Lung (tissue), 12 donors: ENCODE measurements around the gene CHST11. TPM values are rescaled to one million over a fixed set of nuclear protein-coding genes. Genes with fewer than 3 reads are reported as not detected.

ENCODE experiments used
- ATAC-seq: fragments of 200-7000 bp; cut with Tn5 transposase; one replicate; pipeline ENCODE4 v1.9.1; 2020; ENCODE audit warnings: moderate number of reproducible peaks; ENCODE audit not compliant: insufficient read depth, low FRiP score
- DNase-seq, 3 donors: peaks; one replicate each; pipeline ENCODE4 v3.0.0-alpha.2; 2013 to 2017
- H3K27ac ChIP-seq, 2 donors: one replicate each; pipeline ENCODE4 v1.5.1; 2013; ENCODE audit warnings: mild to moderate bottlenecking in 2 of 2, moderate library complexity in 2 of 2, control low read depth in 1 of 2, inconsistent platforms in 1 of 2, low read depth in 1 of 2, low read length in 1 of 2
- H3K27me3 ChIP-seq, 3 donors: one replicate each; pipeline ENCODE4 v1.5.1; 2013; ENCODE audit warnings: low read length in 2 of 3; ENCODE audit not compliant: control insufficient read depth in 3 of 3, insufficient read depth in 3 of 3
- H3K36me3 ChIP-seq, 4 donors: one replicate each; pipeline ENCODE4 v1.5.1; 2013; ENCODE audit warnings: low read length in 4 of 4, mild to moderate bottlenecking in 1 of 4, moderate library complexity in 1 of 4; ENCODE audit not compliant: control insufficient read depth in 4 of 4, insufficient read depth in 4 of 4
- H3K4me1 ChIP-seq, 5 donors: one replicate each; pipeline ENCODE4 v1.5.1; 2013; ENCODE audit warnings: low read length in 5 of 5, mild to moderate bottlenecking in 2 of 5, moderate library complexity in 1 of 5; ENCODE audit not compliant: control insufficient read depth in 5 of 5, insufficient read depth in 5 of 5
- H3K4me3 ChIP-seq: one replicate; pipeline ENCODE4 v1.5.1; 2013; ENCODE audit warnings: mild to moderate bottlenecking, control low read depth, moderate library complexity
- H3K9ac ChIP-seq, 2 donors: one replicate each; pipeline ENCODE4 v1.5.1; 2013; ENCODE audit warnings: low read length in 2 of 2, control low read depth in 1 of 2; ENCODE audit not compliant: insufficient read depth in 1 of 2
- H3K9me3 ChIP-seq, 4 donors: one replicate each; pipeline ENCODE4 v1.5.1; 2013; ENCODE audit warnings: low read length in 3 of 4, mild to moderate bottlenecking in 1 of 4, moderate library complexity in 1 of 4; ENCODE audit not compliant: control insufficient read depth in 4 of 4, insufficient read depth in 3 of 4
- WGBS, 2 donors: extraction: QIAGEN DNeasy Blood & Tissue Kit; methylation state at CpG; one replicate each; pipeline ENCODE4 v1.1.7; 2013; 5-methylcytosine and 5-hydroxymethylcytosine counted together
- polyA plus RNA-seq, 2 donors: library from polyadenylated mRNA; stranded (reverse); fragments of 200-250 nt; gene quantifications; one replicate each; pipeline ENCODE4 v1.2.1, GENCODE V29; 2013
- total RNA-seq, 2 donors: library from RNA; depleted of rRNA in 1 of 2; stranded (reverse); fragments of >200 nt in 1 of 2; gene quantifications; one replicate each; pipeline ENCODE4 v1.2.1, GENCODE V29; 2014 to 2021
- TF ChIP-seq, protein P1 (sequence below): IDR thresholded peaks from 2 replicates; pipeline ENCODE4 v1.5.1; 2012; ENCODE audit warnings: mild to moderate bottlenecking; ENCODE audit errors: control extremely low read depth, extremely low read depth
- donor health status: control.
- donor health status: control.
- donor health status: Bipolar disorder and iron deficiency.
- donor health status: healthy.
- donor health status: DM: yes; HTN: yes; CAD: no.

Gene CHST11
- total and polyA plus RNA-seq, 4 donors, result 9.0 to 63.2 (median 27.7) TPM

DNA sequence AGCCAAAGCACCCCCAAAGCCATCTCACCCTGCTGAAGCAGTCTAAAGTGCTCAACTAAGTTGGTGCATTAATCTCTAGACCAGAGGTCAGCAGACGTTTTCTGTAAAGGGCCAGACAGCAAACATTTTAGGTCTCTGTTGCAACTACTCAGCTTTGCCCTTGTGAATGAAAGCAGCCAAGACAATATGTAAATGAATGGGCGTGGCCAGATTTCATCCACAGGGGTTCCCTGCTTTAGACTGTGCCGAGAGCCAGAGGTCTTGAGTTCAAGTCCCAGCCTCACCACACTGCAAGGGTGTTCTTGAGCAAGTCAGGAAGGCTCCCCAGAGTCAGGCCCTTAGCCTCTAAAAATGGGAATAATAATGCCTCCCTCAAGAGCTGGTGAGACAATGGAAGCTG, 166.2 kb downstream of the CHST11 start:
- no peak for ATAC-seq
- H3K9me3 ChIP-seq, result no peaks in the 10 kb centered on the region
- H3K4me1 ChIP-seq, result peaks cover 0 to 6% (median 5%) of the 10 kb centered on the region in 5 donors
- no peak overlapping the region for H3K4me3 ChIP-seq
- H3K9ac ChIP-seq, result no peak overlapping the region
- TF ChIP-seq, protein P1, sequence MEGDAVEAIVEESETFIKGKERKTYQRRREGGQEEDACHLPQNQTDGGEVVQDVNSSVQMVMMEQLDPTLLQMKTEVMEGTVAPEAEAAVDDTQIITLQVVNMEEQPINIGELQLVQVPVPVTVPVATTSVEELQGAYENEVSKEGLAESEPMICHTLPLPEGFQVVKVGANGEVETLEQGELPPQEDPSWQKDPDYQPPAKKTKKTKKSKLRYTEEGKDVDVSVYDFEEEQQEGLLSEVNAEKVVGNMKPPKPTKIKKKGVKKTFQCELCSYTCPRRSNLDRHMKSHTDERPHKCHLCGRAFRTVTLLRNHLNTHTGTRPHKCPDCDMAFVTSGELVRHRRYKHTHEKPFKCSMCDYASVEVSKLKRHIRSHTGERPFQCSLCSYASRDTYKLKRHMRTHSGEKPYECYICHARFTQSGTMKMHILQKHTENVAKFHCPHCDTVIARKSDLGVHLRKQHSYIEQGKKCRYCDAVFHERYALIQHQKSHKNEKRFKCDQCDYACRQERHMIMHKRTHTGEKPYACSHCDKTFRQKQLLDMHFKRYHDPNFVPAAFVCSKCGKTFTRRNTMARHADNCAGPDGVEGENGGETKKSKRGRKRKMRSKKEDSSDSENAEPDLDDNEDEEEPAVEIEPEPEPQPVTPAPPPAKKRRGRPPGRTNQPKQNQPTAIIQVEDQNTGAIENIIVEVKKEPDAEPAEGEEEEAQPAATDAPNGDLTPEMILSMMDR, result no peak
- 44 to 51% methylated on average over 3 of the region's 3 CpGs for WGBS, 2 donors
- H3K36me3 ChIP-seq, result peaks cover 0 to 3% (median 0%) of the 10 kb centered on the region in 4 donors
- no peaks in the 10 kb centered on the region for H3K27me3 ChIP-seq
- no peak for DNase-seq
- H3K27ac ChIP-seq, result no peak overlapping the region

DNA sequence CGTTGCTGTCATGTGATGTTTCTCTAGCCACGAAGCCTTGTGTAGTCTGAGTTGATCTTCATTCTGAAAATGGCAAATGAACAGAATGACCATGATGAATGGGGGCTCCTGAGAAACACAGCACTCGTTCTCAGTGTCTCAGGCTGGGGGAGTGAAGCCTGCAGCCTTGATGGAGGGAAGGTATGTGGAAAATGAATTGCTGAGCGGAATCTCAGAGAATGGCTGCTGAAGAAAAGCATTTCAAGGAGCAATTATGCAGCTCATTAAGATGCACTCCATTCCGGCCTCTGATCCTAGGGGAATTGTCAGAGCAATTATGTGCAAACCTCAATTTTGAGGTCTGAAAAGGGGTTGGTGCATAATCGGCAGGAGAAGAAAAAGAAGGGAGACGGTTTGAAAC, 167.1 kb downstream of the CHST11 start:
- no peak for ATAC-seq
- Histone ChIP-seq H3K4me1 (peaks cover 0 to 6% (median 4%) of the 10 kb centered on the region in 5 donors), H3K9ac (no peak overlapping the region), H3K9me3 (no peaks in the 10 kb centered on the region), H3K4me3 (no peak overlapping the region), H3K36me3 (peaks cover 0 to 2% (median 0%) of the 10 kb centered on the region in 4 donors), H3K27ac (no peak overlapping the region), H3K27me3 (no peaks in the 10 kb centered on the region)
- WGBS, 2 donors, result 67 to 71% methylated on average over 7 of the region's 7 CpGs
- TF ChIP-seq, protein P1, result no peak
- no peak for DNase-seq

DNA sequence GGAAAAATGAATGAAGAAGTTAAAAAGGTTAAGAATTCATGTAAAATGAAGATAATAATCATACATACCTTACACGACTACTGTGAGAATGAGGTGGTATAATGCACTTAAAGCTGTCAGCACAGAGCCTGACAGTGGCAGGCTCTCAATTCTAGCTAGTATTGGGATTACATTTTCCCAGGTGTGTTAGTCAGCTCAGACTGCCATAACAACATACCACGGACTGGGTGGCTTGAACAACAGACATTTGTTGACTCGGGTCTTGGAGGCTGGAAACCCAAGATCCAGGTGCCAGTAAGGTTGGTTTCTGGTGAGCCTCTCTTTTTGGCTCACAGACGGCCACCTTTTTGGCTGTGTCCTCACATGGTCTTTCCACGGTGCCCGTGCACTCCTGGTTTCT, 167.8 kb downstream of the CHST11 start:
- no peak overlapping the region for H3K4me3 ChIP-seq
- DNase-seq, result no peak
- peaks cover 0 to 2% (median 0%) of the 10 kb centered on the region in 4 donors for H3K36me3 ChIP-seq
- H3K27ac ChIP-seq, result no peak overlapping the region
- H3K9ac ChIP-seq, result no peak overlapping the region
- no peaks in the 10 kb centered on the region for H3K9me3 ChIP-seq
- no peaks in the 10 kb centered on the region for H3K27me3 ChIP-seq
- H3K4me1 ChIP-seq, result peaks cover 0 to 6% (median 4%) of the 10 kb centered on the region in 5 donors
- TF ChIP-seq, protein P1, result no peak
- ATAC-seq, result no peak
- 95 to 98% methylated on average over 6 of the region's 6 CpGs for WGBS, 2 donors
